GM10266 (cell line): ENCODE data around the gene OGFR.

ENCODE experiments used
- DNase-seq: peaks from one replicate; pipeline ENCODE4 v3.0.0; 2012; ENCODE audit errors: extremely low spot score
- CTCF ChIP-seq: IDR thresholded peaks from 2 replicates; pipeline ENCODE4 v1.5.1; 2012; ENCODE audit warnings: mild to moderate bottlenecking, low read depth; ENCODE audit not compliant: control insufficient read depth, insufficient read depth; ENCODE audit errors: missing control alignments

Gene OGFR

GRCh38 chr20:62804627-62805154 lies at the start of gene OGFR:
TSS of gene OGFR (plus strand) at chr20:62804835. CDS start at chr20:62804860, 25 bp downstream.
- no peak for TF ChIP-seq CTCF
- DNase-seq: peak; percentile 97

GRCh38 chr20:62754991-62755356 lies 49.7 kb upstream of the OGFR start:
- no peak for DNase-seq
- TF ChIP-seq CTCF: no peak

- DNase-seq: no peak
- no peak for TF ChIP-seq CTCF
Observed at GRCh38 chr20:62755817-62756724, 48.6 kb upstream of the OGFR start.

GRCh38 chr20:62758226-62758912 lies 46.3 kb upstream of the OGFR start:
- DNase-seq: no peak
- no peak for TF ChIP-seq CTCF

- no peak for TF ChIP-seq CTCF
- DNase-seq: no peak
Observed at GRCh38 chr20:62759981-62760431, 44.6 kb upstream of the OGFR start.

- DNase-seq: no peak
- TF ChIP-seq CTCF: no peak
Observed at GRCh38 chr20:62760471-62760855, 44.2 kb upstream of the OGFR start.
